Naive thymus-derived CD4-positive, alpha-beta T cell (primary cell): ENCODE measurements around the gene NBPF12. TPM values are rescaled to one million over a fixed set of nuclear protein-coding genes. Genes with fewer than 3 reads are reported as not detected.
A peak's percentile ranks its signal among the peaks of the same experiment; 100 is the strongest.
"Not testable (repeated sequence)": the region's sequence is repeated elsewhere in the genome, so short reads cannot be mapped to it uniquely, and the experiment has no call there.

Experiments
- ATAC-seq: fragments of 150-1000 bp; cut with Tn5 transposase; 2 replicates; pipeline ENCODE4 v1.10.0; 2021; ENCODE audit warnings: mild to moderate bottlenecking, moderate library complexity
- CTCF ChIA-PET: fragments of 350-600 bp; sonication (Branson Sonifier 250); formaldehyde crosslinking; loops from one replicate; lab custom pipeline; 2021; ENCODE audit warnings: antibody characterized with exemption; lab: Charles Lee
- POLR2A ChIA-PET: fragments of 350-600 bp; sonication (Branson Sonifier 250); formaldehyde crosslinking; loops from one replicate; lab custom pipeline; 2021; ENCODE audit warnings: antibody characterized with exemption, inconsistent platforms; lab: Charles Lee
- DNase-seq, 9 donors: peaks; one replicate each; pipeline versions ENCODE4 v3.0.0 to v3.0.0-alpha.2; 2020 to 2022; ENCODE audit warnings: mixed read lengths in 1 of 9
- H3K27ac ChIP-seq: one replicate; pipeline ENCODE4 v1.7.0; 2013; ENCODE audit warnings: mild to moderate bottlenecking, low read depth, low read length, moderate library complexity
- H3K27me3 ChIP-seq, 2 donors: one replicate each; pipeline ENCODE4 v1.7.0; 2013; ENCODE audit warnings: low read length in 2 of 2, mild to moderate bottlenecking in 2 of 2, moderate library complexity in 2 of 2; ENCODE audit not compliant: control insufficient read depth in 2 of 2, insufficient read depth in 2 of 2
- H3K36me3 ChIP-seq, 3 experiments: 1 replicate in 2 of 3; 2 replicates in 1 of 3; pipeline ENCODE4 v1.7.0; 2013; ENCODE audit warnings: low read length in 3 of 3, mild to moderate bottlenecking in 3 of 3, moderate library complexity in 1 of 3; ENCODE audit not compliant: insufficient read depth in 3 of 3, control insufficient read depth in 2 of 3
- H3K4me1 ChIP-seq, 2 donors: one replicate each; pipeline ENCODE4 v1.7.0; 2013; ENCODE audit warnings: low read length in 2 of 2, mild to moderate bottlenecking in 2 of 2, moderate library complexity in 1 of 2; ENCODE audit not compliant: control insufficient read depth in 2 of 2, insufficient read depth in 2 of 2
- H3K4me3 ChIP-seq: 2 replicates; pipeline ENCODE4 v1.7.0; 2013; ENCODE audit warnings: mild to moderate bottlenecking, low read length
- H3K9me3 ChIP-seq, 3 experiments: 1 replicate in 2 of 3; 2 replicates in 1 of 3; pipeline ENCODE4 v1.7.0; 2013; ENCODE audit warnings: low read length in 3 of 3; ENCODE audit not compliant: control insufficient read depth in 2 of 3
- H3K27ac Mint-ChIP-seq, 9 donors: one replicate each; pipeline ENCODE4 v1.8.0; 2020 to 2022; ENCODE audit warnings: mixed read lengths in 9 of 9, mild to moderate bottlenecking in 8 of 9, moderate library complexity in 5 of 9, inconsistent platforms in 2 of 9
- H3K27me3 Mint-ChIP-seq, 5 donors: one replicate each; pipeline ENCODE4 v1.8.0; 2021 to 2022; ENCODE audit warnings: mixed read lengths in 5 of 5, mild to moderate bottlenecking in 1 of 5
- H3K36me3 Mint-ChIP-seq, 5 donors: one replicate each; pipeline ENCODE4 v1.8.0; 2020 to 2022; ENCODE audit warnings: mixed read lengths in 5 of 5, mild to moderate bottlenecking in 3 of 5, inconsistent platforms in 1 of 5
- H3K4me1 Mint-ChIP-seq, 7 donors: one replicate each; pipeline ENCODE4 v1.8.0; 2020 to 2022; ENCODE audit warnings: mixed read lengths in 7 of 7, mild to moderate bottlenecking in 3 of 7, inconsistent platforms in 1 of 7
- H3K4me3 Mint-ChIP-seq, 10 donors: one replicate each; pipeline ENCODE4 v1.8.0; 2020 to 2022; ENCODE audit warnings: mild to moderate bottlenecking in 10 of 10, mixed read lengths in 10 of 10, moderate library complexity in 6 of 10, inconsistent platforms in 2 of 10
- H3K9me3 Mint-ChIP-seq, 11 donors: one replicate each; pipeline ENCODE4 v1.8.0; 2020 to 2022; ENCODE audit warnings: mixed read lengths in 11 of 11, mild to moderate bottlenecking in 4 of 11, inconsistent platforms in 1 of 11, moderate library complexity in 1 of 11
- intact Hi-C, 2 donors: fragments of 100-400 bp; cut with micrococcal nuclease; formaldehyde crosslinking; loops; one replicate each; pipeline ENCODE4 v1.15.1; 2023
- polyA plus RNA-seq, 2 donors: library from polyadenylated mRNA; unstranded; fragments of 300-500 nt; fragmentation: Illumina TruSeq; gene quantifications; one replicate each; pipeline ENCODE4 v1.2.3, GENCODE V29; 2021
- total RNA-seq, 6 experiments: library from RNA in 5 of 6; stranded (reverse) in 5 of 6; gene quantifications; 1 replicate in 5 of 6; 2 replicates in 1 of 6; pipeline ENCODE4 v1.2.3 and lab custom pipeline; 2021 to 2026

The NBPF12 gene
- total and polyA plus RNA-seq, 7 experiments from 2014 or later = 2.5 to 35.5 (median 25.1) TPM

GRCh38 chr1:146938927-146939786, 1.0 kb downstream of the NBPF12 start:
- Mint-ChIP-seq H3K4me1 (peaks cover 12 to 25% (median 23%) of the 10 kb centered on the region in 7 donors), H3K27ac (peak overlapping the region in 8 of 9 donors; percentile 12 to 96 (median 88)), H3K4me3 (peak overlapping the region; percentile 88 to 97 (median 95))
- H3K9me3 Mint-ChIP-seq, H3K27me3 ChIP-seq, CTCF ChIA-PET, H3K36me3 Mint-ChIP-seq, H3K9me3 ChIP-seq, H3K27me3 Mint-ChIP-seq, H3K4me1 ChIP-seq, H3K36me3 ChIP-seq, POLR2A ChIA-PET: not testable (repeated sequence)
- ATAC-seq = peak; percentile 40
- H3K27ac ChIP-seq = peak overlapping the region; percentile 81
- DNase-seq = peak in 4 of 9 donors; percentile 14 to 35 (median 26)
- intact Hi-C loops = loop anchor here in 1 of 2 donors (10.0 kb wide), 1 partner anchor 236 kb away; the partner anchor contains the start of gene PRKAB2
- H3K4me3 ChIP-seq = peak overlapping the region; percentile 70

- H3K27me3 Mint-ChIP-seq, H3K27me3 ChIP-seq, POLR2A ChIA-PET, DNase-seq, ATAC-seq, H3K36me3 ChIP-seq, H3K4me3 ChIP-seq, intact Hi-C loops, H3K4me1 ChIP-seq, H3K36me3 Mint-ChIP-seq, H3K27ac ChIP-seq, H3K9me3 Mint-ChIP-seq, CTCF ChIA-PET, H3K9me3 ChIP-seq: not testable (repeated sequence)
- Mint-ChIP-seq H3K27ac (peak overlapping the region in 1 of 9 donors; percentile 28), H3K4me3 (peak overlapping the region in 9 of 10 donors; percentile 54 to 95 (median 78)), H3K4me1 (peaks cover 6 to 19% (median 16%) of the 10 kb centered on the region in 7 donors)
These were observed 2.2 kb downstream of the NBPF12 start for GRCh38 chr1:146940293-146940692.

- POLR2A ChIA-PET, DNase-seq, ATAC-seq, H3K36me3 Mint-ChIP-seq, H3K36me3 ChIP-seq, H3K27me3 ChIP-seq, H3K4me1 ChIP-seq, H3K9me3 ChIP-seq, H3K4me3 Mint-ChIP-seq, H3K27ac Mint-ChIP-seq, CTCF ChIA-PET, intact Hi-C loops, H3K4me3 ChIP-seq, H3K27ac ChIP-seq, H3K27me3 Mint-ChIP-seq, H3K9me3 Mint-ChIP-seq: not testable (repeated sequence)
- H3K4me1 Mint-ChIP-seq = peaks cover 6 to 15% (median 13%) of the 10 kb centered on the region in 7 donors
These were observed 5.3 kb downstream of the NBPF12 start for GRCh38 chr1:146943342-146943886.

GRCh38 chr1:146948127-146948526, 10.0 kb downstream of the NBPF12 start:
- H3K4me1 ChIP-seq, ATAC-seq, H3K27me3 Mint-ChIP-seq, DNase-seq, H3K36me3 ChIP-seq, CTCF ChIA-PET, H3K4me3 Mint-ChIP-seq, intact Hi-C loops, POLR2A ChIA-PET, H3K9me3 ChIP-seq, H3K27me3 ChIP-seq, H3K9me3 Mint-ChIP-seq, H3K4me3 ChIP-seq, H3K36me3 Mint-ChIP-seq, H3K27ac ChIP-seq, H3K4me1 Mint-ChIP-seq, H3K27ac Mint-ChIP-seq: not testable (repeated sequence)

- intact Hi-C loops, H3K27me3 ChIP-seq, H3K27ac Mint-ChIP-seq, H3K9me3 Mint-ChIP-seq, CTCF ChIA-PET, POLR2A ChIA-PET, H3K4me3 Mint-ChIP-seq, H3K27ac ChIP-seq, H3K27me3 Mint-ChIP-seq, H3K4me1 ChIP-seq, H3K9me3 ChIP-seq, ATAC-seq, H3K4me1 Mint-ChIP-seq, H3K4me3 ChIP-seq, DNase-seq, H3K36me3 ChIP-seq: not testable (repeated sequence)
- H3K36me3 Mint-ChIP-seq = peaks cover 0 to 18% (median 4%) of the 10 kb centered on the region in 5 donors
These were observed 26.2 kb downstream of the NBPF12 start for GRCh38 chr1:146964340-146964739.

GRCh38 chr1:146966351-146966750, 28.2 kb downstream of the NBPF12 start:
- H3K27ac ChIP-seq, H3K27me3 ChIP-seq, H3K4me1 Mint-ChIP-seq, H3K9me3 Mint-ChIP-seq, intact Hi-C loops, CTCF ChIA-PET, H3K27me3 Mint-ChIP-seq, H3K9me3 ChIP-seq, H3K4me3 ChIP-seq, H3K27ac Mint-ChIP-seq, H3K4me1 ChIP-seq, POLR2A ChIA-PET, H3K36me3 ChIP-seq, H3K4me3 Mint-ChIP-seq, ATAC-seq: not testable (repeated sequence)
- DNase-seq = peak in 1 of 9 donors; percentile 2
- peaks cover 0 to 22% (median 4%) of the 10 kb centered on the region in 5 donors for H3K36me3 Mint-ChIP-seq
